Thyroid gland (tissue), 4 donors: Measurements from ENCODE around the gene DAB2IP. TPM values are rescaled to one million over a fixed set of nuclear protein-coding genes. Genes with fewer than 3 reads are reported as not detected.

Experiments
- DNase-seq, 2 donors: peaks; one replicate each; pipeline ENCODE4 v3.0.0-alpha.2; 2019
- H3K27ac ChIP-seq, 3 donors: fragments of 200-600 bp; sonication (generic); 1 replicate in 2 of 3; 2 replicates in 1 of 3; pipeline ENCODE4 v1.5.1; 2016 to 2019; ENCODE audit warnings: mild to moderate bottlenecking in 1 of 3, moderate library complexity in 1 of 3
- H3K27me3 ChIP-seq: fragments of 200-600 bp; sonication (generic); one replicate; pipeline ENCODE4 v1.5.1; 2019
- H3K36me3 ChIP-seq, 2 donors: fragments of 200-600 bp; sonication (generic); one replicate each; pipeline ENCODE4 v1.5.1; 2016 to 2019
- H3K4me1 ChIP-seq, 2 donors: fragments of 200-600 bp; sonication (generic); one replicate each; pipeline ENCODE4 v1.5.1; 2017 to 2019
- H3K4me3 ChIP-seq, 3 donors: fragments of 200-600 bp; sonication (generic); replicated peaks in 1 of 3; 1 replicate in 2 of 3; 2 replicates in 1 of 3; pipeline ENCODE4 v1.5.1; 2016; ENCODE audit warnings: mild to moderate bottlenecking in 1 of 3
- H3K9me3 ChIP-seq: fragments of 200-600 bp; sonication (generic); one replicate; pipeline ENCODE4 v1.5.1; 2017
- CTCF ChIP-seq, 6 experiments: fragments of 200-600 bp in 3 of 6; fragments of 450-650 bp in 3 of 6; sonication (generic) in 3 of 6; IDR thresholded peaks; one replicate each; pipeline ENCODE4 v1.5.1; 2016 to 2019; ENCODE audit warnings: antibody characterized with exemption in 6 of 6, mild to moderate bottlenecking in 2 of 6, inconsistent platforms in 1 of 6, moderate library complexity in 1 of 6
- POLR2A ChIP-seq, 2 donors: fragments of 450-650 bp; IDR thresholded peaks; one replicate each; pipeline ENCODE4 v1.6.1; 2017; ENCODE audit warnings: antibody characterized with exemption in 2 of 2, mild to moderate bottlenecking in 2 of 2, moderate library complexity in 1 of 2
- WGBS, 2 donors: methylation state at CpG; one replicate each; pipeline ENCODE4 v1.1.5; 2017; 5-methylcytosine and 5-hydroxymethylcytosine counted together
- intact Hi-C: fragments of 100-400 bp; cut with DNase I; formaldehyde crosslinking; loops from one replicate; pipeline ENCODE4 v1.15.1; 2023
- total RNA-seq, 4 donors: library from RNA; depleted of rRNA; stranded (reverse); fragments of >200 nt; gene quantifications; one replicate each; pipeline ENCODE4 v1.2.3, GENCODE V29; 2016

Gene DAB2IP
- total RNA-seq, 4 donors from 2014 or later = 26.0 to 48.5 (median 38.2) TPM

DNA sequence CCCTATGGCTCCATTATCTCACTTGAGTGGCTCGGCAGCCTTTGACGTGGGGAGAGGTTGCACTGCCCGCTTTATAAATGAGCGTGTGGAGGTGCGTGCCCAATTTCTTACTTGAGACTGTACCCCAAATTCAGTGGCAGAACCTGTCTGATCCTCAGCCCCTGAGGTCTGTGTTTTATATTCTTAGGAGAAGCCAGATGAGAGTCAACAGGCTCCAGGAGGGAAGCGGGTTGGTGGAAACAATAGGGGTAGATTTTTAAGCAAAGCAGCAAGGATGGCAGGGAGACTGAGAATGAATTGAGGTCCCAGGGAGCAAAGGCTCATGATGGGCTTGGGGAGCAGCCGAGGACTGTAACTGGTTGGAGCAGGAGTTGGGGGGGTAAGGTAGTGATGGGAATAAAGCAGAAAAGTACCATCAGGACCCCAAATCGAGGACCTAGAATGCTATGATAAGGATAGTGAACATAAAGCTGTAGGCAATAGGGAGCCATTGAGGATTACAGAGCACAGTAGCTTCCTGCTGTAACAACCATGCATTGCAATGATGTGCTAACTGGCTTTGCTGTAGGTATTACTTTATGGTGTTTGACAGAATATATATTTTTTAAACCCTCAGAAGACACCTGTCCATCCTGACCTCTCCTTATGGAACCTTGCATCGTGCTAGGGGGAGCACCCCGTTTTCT, 43.1 kb upstream of the DAB2IP start:
- H3K4me1 ChIP-seq = peaks cover 21 to 48% of the 10 kb centered on the region in 2 donors
- TF ChIP-seq CTCF (IDR thresholded peaks at IDR 0.05) (no peak), POLR2A (IDR thresholded peaks at IDR 0.05) (no peak)
- no peak overlapping the region for H3K4me3 ChIP-seq
- H3K9me3 ChIP-seq = no peaks in the 10 kb centered on the region
- intact Hi-C loops = no loop called here
- WGBS, 2 donors = 81 to 88% methylated on average over 10 of the region's 10 CpGs
- no peaks in the 10 kb centered on the region for H3K27me3 ChIP-seq
- H3K36me3 ChIP-seq = no peaks in the 10 kb centered on the region
- no peak for DNase-seq
- no peak overlapping the region for H3K27ac ChIP-seq

DNA sequence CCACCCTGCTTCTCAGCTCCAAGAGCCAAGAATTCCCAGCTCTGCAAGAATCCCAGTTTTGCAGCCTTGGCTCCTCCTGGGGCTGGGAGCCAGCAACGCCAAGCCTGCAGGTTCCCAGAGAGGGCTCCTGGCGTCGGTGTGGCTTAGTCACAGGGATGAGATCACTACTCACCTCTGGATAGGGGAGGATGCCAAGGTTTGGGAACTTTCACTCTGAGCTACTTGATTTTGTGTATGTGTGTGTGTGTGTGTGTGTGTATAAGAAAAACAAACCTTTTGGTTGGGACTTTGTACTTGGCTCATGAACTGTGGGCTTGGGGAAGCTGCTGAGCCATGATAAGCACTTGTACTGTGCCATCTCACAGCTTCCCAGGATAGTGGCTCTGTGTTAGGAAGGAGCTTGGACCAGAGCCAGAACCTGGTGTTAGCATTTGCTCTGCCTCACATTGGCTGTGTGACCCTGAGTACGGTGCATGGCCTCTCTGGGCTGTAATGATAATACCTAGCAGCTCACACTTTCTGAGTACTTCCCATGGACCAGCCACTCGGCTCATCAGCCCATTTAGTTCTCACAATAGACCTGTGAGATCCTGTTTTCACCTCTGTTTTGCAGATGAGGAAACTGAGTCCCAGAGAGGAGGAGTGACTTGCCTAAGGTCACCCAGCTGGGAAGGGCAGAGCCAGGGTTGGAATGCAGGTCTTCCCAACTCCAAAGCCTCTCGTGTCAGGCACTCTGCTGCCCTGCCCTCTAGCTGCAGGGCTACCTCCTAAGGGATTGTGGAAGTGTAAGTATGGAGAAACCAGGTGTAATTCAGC, 41.4 kb upstream of the DAB2IP start:
- 31 to 41% methylated on average over 4 to 6 of the region's 6 CpGs for WGBS, 2 donors
- Histone ChIP-seq H3K4me3 (no peak overlapping the region), H3K4me1 (peaks cover 22 to 40% of the 10 kb centered on the region in 2 donors), H3K9me3 (no peaks in the 10 kb centered on the region), H3K36me3 (no peaks in the 10 kb centered on the region), H3K27ac (peak overlapping the region; percentile 55 to 70 (median 55)), H3K27me3 (no peaks in the 10 kb centered on the region)
- no peak for TF ChIP-seq POLR2A (IDR thresholded peaks at IDR 0.05)
- no peak for TF ChIP-seq CTCF (IDR thresholded peaks at IDR 0.05)
- DNase-seq = peak; percentile 91 to 94
- intact Hi-C loops = no loop called here

- Histone ChIP-seq H3K9me3 (no peaks in the 10 kb centered on the region), H3K36me3 (no peaks in the 10 kb centered on the region), H3K27me3 (no peaks in the 10 kb centered on the region), H3K4me3 (no peak overlapping the region), H3K4me1 (peaks cover 22 to 40% of the 10 kb centered on the region in 2 donors), H3K27ac (peak overlapping the region in 2 of 3 donors; percentile 14 to 55)
- 80 to 89% methylated on average over 9 of the region's 9 CpGs for WGBS, 2 donors
- DNase-seq = peak; percentile 21 to 27
- intact Hi-C loops = no loop called here
- no peak for TF ChIP-seq POLR2A (IDR thresholded peaks at IDR 0.05)
These were observed 40.8 kb upstream of the DAB2IP start for GRCh38 chr9:121610638-121610953.

DNA sequence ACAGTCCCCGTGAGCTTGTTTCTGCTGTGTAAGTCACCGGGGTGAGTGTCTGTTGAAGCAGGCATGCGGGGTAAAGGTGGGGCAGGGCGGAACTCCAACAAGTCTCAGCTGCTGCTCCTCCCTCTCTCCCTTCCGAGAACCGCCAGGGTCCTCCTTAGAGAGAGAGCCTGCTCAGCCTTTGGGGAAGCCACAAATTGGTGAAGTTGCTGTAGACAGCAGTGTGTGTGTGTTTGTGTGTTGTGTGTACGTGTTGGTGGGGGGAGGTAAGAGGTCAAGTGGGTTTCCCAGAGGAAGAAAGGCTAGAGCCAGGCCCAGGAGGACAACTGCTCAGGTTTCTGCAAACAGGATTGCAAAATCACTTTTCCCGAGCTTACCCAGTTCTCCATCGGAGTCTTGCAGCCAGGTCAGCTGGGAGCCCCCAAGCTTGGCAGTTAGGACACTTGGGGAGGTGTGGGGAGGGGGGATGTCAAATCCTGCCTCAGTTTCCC, 38.9 kb upstream of the DAB2IP start:
- Histone ChIP-seq H3K36me3 (no peaks in the 10 kb centered on the region), H3K27me3 (no peaks in the 10 kb centered on the region), H3K9me3 (no peaks in the 10 kb centered on the region), H3K4me1 (peaks cover 22 to 35% of the 10 kb centered on the region in 2 donors), H3K4me3 (no peak overlapping the region), H3K27ac (peak overlapping the region; percentile 20 to 64 (median 41))
- intact Hi-C loops = no loop called here
- TF ChIP-seq POLR2A (IDR thresholded peaks at IDR 0.05) (no peak), CTCF (IDR thresholded peaks at IDR 0.05) (no peak)
- WGBS, 2 donors = 9 to 11% methylated on average over 9 of the region's 9 CpGs
- peak; percentile 79 to 80 for DNase-seq

DNA sequence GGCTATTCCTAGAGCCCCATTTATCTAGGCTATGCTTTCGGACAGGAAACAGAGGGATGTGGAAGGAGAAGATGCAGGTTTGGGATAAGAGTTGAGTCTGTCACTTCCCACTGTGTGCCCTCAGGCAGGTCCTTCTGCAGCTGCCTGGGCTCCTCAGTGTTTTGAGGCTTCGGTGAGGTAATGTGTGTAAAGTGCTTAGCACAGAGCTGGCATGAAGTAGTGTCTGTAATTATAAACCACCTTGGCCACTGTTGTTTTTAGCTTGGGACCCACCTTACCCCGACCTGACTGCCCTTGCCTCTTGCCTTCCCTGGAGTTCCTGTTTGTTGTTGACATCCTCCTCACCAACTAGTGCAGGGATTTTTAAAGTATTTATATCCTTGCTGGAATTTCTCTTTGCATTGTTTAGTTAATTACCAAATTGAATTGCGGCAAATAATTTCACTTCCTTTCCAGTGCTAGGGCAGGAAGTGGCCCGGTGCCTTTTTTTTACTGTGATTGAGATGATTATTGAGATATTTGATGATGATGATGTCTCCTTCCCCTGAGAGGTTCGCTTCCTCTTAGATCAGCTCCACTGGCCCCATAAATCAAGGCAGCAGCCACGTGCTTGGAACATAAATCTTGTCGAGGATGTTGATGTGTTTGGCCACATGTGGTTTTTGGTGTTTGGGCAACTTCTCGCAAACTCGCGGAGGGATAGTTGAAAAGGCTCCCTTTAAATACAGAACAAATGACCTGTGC, 38.3 kb upstream of the DAB2IP start:
- TF ChIP-seq POLR2A (IDR thresholded peaks at IDR 0.05) (no peak), CTCF (IDR thresholded peaks at IDR 0.05) (no peak)
- WGBS, 2 donors = 56 to 59% methylated on average over 11 of the region's 11 CpGs
- H3K36me3 ChIP-seq = no peaks in the 10 kb centered on the region
- H3K9me3 ChIP-seq = no peaks in the 10 kb centered on the region
- intact Hi-C loops = no loop called here
- peak; percentile 35 to 39 for DNase-seq
- no peak overlapping the region for H3K4me3 ChIP-seq
- H3K27ac ChIP-seq = peak overlapping the region; percentile 20 to 64 (median 41)
- peaks cover 22 to 32% of the 10 kb centered on the region in 2 donors for H3K4me1 ChIP-seq
- H3K27me3 ChIP-seq = no peaks in the 10 kb centered on the region
